Breast epithelium (tissue), 3 donors: ENCODE data around the gene PARD3B.

Experiments
- CTCF ChIP-seq, 3 donors: fragments of 450-650 bp; IDR thresholded peaks; one replicate each; pipeline ENCODE4 v1.5.1; 2016 to 2017; ENCODE audit warnings: antibody characterized with exemption in 3 of 3, mild to moderate bottlenecking in 3 of 3, moderate library complexity in 3 of 3
- POLR2A ChIP-seq: fragments of 450-650 bp; IDR thresholded peaks from one replicate; pipeline ENCODE4 v1.6.1; 2016; ENCODE audit warnings: antibody characterized with exemption, mild to moderate bottlenecking, moderate library complexity
- POLR2AphosphoS5 ChIP-seq, 3 donors: sonication (generic); formaldehyde crosslinking; IDR thresholded peaks; one replicate each; pipeline ENCODE4 v1.6.1; 2017; ENCODE audit warnings: antibody characterized with exemption in 3 of 3

GRCh38 chr2:205017381-205017780, 472.1 kb downstream of the PARD3B start:
- TF ChIP-seq CTCF (IDR thresholded peaks at IDR 0.05) (no peak), POLR2A (no peak), POLR2AphosphoS5 (IDR thresholded peaks at IDR 0.05) (no peak)
